NCI-H82 treated with DMSO at 0.1 percent for 48 hours (cell line): ENCODE measurements around the gene MYOD1.

ENCODE experiments used
- DNase-seq: peaks from one replicate; lab custom pipeline; 2025; ENCODE audit not compliant: unreplicated experiment; lab: John Stamatoyannopoulos, UW

Gene MYOD1

GRCh38 chr11:17748761-17749721 is 29.7 kb downstream of the MYOD1 start:
- no peak for DNase-seq

GRCh38 chr11:17750013-17750800 is 30.8 kb downstream of the MYOD1 start:
- DNase-seq = no peak

GRCh38 chr11:17750801-17751165 is 31.4 kb downstream of the MYOD1 start:
- DNase-seq = no peak

- DNase-seq = no peak
Measured at GRCh38 chr11:17751558-17751957, 32.2 kb downstream of the MYOD1 start.

- DNase-seq = no peak
Measured at GRCh38 chr11:17752144-17752543, 32.8 kb downstream of the MYOD1 start.

- DNase-seq = no peak
Measured at GRCh38 chr11:17753153-17753552, 33.8 kb downstream of the MYOD1 start.

GRCh38 chr11:17753641-17754040 is 34.3 kb downstream of the MYOD1 start:
- DNase-seq = no peak

GRCh38 chr11:17755891-17756290 is 36.5 kb downstream of the MYOD1 start:
- no peak for DNase-seq

- peak; percentile 18 for DNase-seq
Measured at GRCh38 chr11:17760102-17761029, 41.0 kb downstream of the MYOD1 start.

GRCh38 chr11:17762309-17762974 is 43.1 kb downstream of the MYOD1 start:
- no peak for DNase-seq

- no peak for DNase-seq
Measured at GRCh38 chr11:17763244-17763643, 43.9 kb downstream of the MYOD1 start.

- DNase-seq = no peak
Measured at GRCh38 chr11:17763703-17764102, 44.3 kb downstream of the MYOD1 start.

- no peak for DNase-seq
Measured at GRCh38 chr11:17764446-17765218, 45.3 kb downstream of the MYOD1 start.

- DNase-seq = no peak
Measured at GRCh38 chr11:17765356-17766072, 46.1 kb downstream of the MYOD1 start.

- DNase-seq = no peak
Measured at GRCh38 chr11:17766073-17766359, 46.6 kb downstream of the MYOD1 start.

GRCh38 chr11:17766590-17766989 is 47.2 kb downstream of the MYOD1 start:
- DNase-seq = no peak

- no peak for DNase-seq
Measured at GRCh38 chr11:17767301-17767885, 48.0 kb downstream of the MYOD1 start.

- DNase-seq = no peak
Measured at GRCh38 chr11:17767914-17768313, 48.5 kb downstream of the MYOD1 start.

- DNase-seq = no peak
Measured at GRCh38 chr11:17768547-17768946, 49.2 kb downstream of the MYOD1 start.
